Testis (tissue), 2 donors: ENCODE measurements around the gene ARSA.

ENCODE experiments used
- CTCF ChIP-seq, 3 experiments: fragments of 450-650 bp in 2 of 3; fragments of 200-600 bp in 1 of 3; sonication (generic) in 1 of 3; IDR thresholded peaks; one replicate each; pipeline ENCODE4 v1.5.1; 2016 to 2019; ENCODE audit warnings: antibody characterized with exemption in 3 of 3, mild to moderate bottlenecking in 2 of 3, moderate library complexity in 1 of 3
- POLR2A ChIP-seq: fragments of 450-650 bp; IDR thresholded peaks from one replicate; pipeline ENCODE4 v1.6.1; 2017; ENCODE audit warnings: antibody characterized with exemption, mild to moderate bottlenecking, moderate library complexity

- TF ChIP-seq CTCF (IDR thresholded peaks at IDR 0.05) (no peak), POLR2A (no peak)
Measured at GRCh38 chr22:50583294-50583861, 44.6 kb downstream of the ARSA start.
